SH-SY5Y (cell line): ENCODE measurements around the gene SLC16A12.

Source experiments
- GATA2 ChIP-seq: IDR thresholded peaks from 2 replicates; pipeline ENCODE4 v1.6.1; 2011; ENCODE audit warnings: mild to moderate bottlenecking, low read depth, low read length
- GATA3 ChIP-seq: IDR thresholded peaks from 2 replicates; pipeline ENCODE4 v1.6.1; 2011; ENCODE audit warnings: low read depth, mild to moderate bottlenecking, low read length, moderate library complexity

The SLC16A12 gene

DNA sequence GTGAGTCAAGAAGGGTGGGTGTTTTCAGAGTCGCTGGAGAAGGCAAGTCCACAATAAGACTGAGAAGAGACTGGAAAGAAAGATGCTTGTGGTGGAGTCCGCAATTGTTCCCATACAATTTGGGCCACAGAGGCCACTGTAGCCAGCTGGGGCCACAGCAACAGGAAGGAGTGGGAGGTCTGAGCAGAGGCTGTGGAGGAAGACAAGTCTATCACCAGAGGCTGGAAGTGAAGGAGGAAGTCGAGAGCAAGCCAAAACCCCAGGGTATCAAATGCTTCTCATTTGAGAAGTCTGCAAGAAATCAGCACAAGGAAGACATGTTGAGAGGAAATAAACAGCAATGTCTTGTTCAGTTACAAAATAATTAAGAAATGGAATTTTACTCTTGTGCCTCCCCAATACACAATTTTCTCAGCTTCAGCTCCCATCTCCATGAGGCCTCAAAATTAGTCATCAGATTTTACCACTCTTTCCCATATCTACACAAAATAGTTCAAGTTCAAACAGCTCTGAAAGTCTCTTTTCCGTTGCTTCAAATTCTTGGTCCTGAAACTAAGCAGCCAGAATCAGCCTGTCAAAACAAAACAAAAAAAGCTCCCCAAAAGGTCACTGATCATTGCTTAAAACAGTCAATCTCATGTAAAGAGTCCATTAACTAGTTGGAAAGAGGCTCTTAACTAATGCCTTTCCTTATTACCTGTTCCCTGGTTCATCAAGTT is 31.6 kb downstream of the SLC16A12 start:
- no peak for TF ChIP-seq GATA3
- TF ChIP-seq GATA2: no peak

DNA sequence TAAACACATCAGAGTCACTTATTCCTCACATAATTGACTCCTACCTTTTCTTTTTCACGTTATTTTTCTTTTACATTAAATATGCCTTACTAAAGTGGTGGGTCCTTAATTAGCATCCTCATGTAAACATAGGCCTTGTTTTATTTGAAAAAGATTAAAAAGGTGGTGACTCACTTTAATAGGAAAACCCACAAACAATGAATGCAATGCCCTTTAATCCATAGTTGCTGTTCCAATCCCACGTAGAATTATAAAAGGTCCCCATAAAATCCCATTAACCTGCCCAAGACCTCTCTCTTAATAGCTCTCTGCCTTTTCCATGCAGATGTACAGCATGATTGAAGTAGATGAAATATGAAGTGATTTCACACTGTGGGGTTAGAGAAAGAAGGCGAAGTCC is 32.2 kb downstream of the SLC16A12 start:
- TF ChIP-seq GATA3 (no peak), GATA2 (no peak)

DNA sequence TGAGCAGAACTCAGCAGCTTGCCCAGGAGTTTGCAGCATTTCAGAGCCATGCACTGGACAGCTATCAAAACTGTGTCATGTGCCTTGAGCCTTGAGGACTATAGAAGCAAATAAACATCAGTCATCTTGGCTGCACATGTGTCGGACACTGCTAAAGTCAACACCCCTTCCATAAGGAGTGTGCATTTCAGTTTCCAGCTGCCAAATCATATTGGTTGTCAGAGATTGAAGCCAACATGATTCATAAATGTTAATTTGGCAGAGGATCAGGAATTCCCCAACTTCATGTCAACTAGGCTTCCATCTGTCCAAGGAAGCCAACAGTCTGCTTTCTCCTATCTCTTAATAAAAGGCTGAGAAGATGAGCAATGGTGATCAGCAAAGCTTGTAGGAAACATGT is 32.8 kb downstream of the SLC16A12 start:
- no peak for TF ChIP-seq GATA3
- TF ChIP-seq GATA2: 0 out of 2 replicates have a peak, but pooled peaks have one; percentile 14

- no peak for TF ChIP-seq GATA3
- no peak for TF ChIP-seq GATA2
These were observed 40.8 kb downstream of the SLC16A12 start for GRCh38 chr10:89494575-89494974.

GRCh38 chr10:89494068-89494467 is 41.3 kb downstream of the SLC16A12 start:
- TF ChIP-seq GATA3 (no peak), GATA2 (no peak)

DNA sequence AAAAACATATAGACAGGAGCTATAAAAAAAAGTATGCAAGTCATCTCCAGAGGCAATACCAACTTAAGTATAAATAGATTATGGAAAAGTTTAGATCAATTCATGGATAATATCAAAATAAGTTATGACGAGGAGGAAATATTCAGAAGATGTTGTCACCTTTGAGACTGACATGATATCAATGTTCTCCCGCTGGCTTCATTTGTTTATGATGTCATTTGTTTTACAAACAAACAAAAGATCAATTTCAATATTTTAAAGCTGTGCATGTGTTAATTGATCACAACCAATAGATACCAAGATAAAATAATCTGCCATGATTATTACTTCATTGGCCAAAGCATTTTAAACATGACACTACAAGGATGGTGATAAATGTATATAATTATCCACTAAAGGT is 43.5 kb downstream of the SLC16A12 start:
- TF ChIP-seq GATA3: no peak
- no peak for TF ChIP-seq GATA2

- no peak for TF ChIP-seq GATA3
- TF ChIP-seq GATA2: no peak
These were observed 44.6 kb downstream of the SLC16A12 start for GRCh38 chr10:89490596-89491335.

DNA sequence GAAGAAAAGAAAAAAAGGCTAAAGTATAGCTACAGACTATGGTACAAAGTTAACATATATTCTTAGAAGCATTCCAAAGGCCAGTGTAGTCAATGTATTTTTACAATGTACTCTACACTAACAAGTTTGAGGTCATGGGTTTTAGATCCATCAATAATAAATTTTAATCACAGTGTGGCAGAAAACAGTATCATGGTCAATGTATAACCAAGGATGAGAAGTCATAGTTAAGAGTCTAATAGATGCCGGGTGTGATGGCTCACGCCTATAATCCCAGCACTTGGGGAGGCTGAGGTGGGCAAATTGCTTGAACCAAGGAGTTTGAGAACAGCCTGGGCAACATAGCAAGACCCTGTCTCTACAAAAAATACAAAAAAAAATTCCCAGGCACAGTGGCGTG is 53.1 kb downstream of the SLC16A12 start:
- TF ChIP-seq GATA2 (no peak), GATA3 (no peak)

GRCh38 chr10:89481662-89482061 is 53.7 kb downstream of the SLC16A12 start:
- TF ChIP-seq GATA3 (no peak), GATA2 (no peak)

- no peak for TF ChIP-seq GATA2
- TF ChIP-seq GATA3: no peak
These were observed 55.5 kb downstream of the SLC16A12 start for GRCh38 chr10:89479771-89480446.

DNA sequence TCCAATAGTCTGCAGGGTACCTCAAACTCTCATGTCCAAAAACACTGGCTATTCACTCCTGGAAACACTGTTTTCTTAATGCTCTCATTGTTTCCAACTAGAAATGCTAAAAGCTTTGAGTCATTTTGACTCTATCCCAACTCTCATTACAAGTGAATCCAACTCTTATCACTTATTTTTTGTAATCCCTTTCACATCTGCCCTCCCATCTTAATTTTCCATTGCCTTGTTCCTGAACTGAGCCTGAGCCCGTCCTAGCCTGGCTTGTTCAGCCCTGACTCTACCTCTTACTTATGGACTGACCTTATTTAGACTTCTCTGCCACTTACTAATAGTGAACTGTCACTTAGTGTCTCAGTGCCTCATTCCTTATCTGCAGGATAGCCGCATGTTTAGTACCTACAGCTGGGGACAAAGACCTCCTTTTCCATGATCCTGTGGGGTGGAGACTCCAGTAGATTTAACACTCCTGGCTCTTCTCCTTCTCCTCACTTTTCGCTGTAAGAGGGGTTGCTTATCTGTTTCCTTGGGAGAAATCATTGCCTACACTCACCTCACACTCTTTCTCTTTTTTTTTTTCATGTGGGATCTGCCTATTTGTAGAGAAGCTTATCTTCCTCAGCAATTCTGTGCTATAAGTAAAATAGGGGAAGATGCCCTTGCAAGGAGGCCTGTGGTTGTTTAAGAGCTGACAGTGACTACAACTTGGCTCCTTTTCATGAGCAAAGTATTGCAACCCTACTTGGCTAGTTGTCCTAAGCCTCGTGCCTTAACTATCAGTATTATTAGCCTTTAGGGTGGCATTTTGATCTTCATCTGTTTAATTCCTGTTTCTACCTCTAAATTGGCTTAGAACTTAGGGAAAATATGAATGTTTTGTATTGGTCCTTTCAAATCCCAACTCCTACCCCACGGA is 56.4 kb downstream of the SLC16A12 start:
- TF ChIP-seq GATA2 (no peak), GATA3 (no peak)

DNA sequence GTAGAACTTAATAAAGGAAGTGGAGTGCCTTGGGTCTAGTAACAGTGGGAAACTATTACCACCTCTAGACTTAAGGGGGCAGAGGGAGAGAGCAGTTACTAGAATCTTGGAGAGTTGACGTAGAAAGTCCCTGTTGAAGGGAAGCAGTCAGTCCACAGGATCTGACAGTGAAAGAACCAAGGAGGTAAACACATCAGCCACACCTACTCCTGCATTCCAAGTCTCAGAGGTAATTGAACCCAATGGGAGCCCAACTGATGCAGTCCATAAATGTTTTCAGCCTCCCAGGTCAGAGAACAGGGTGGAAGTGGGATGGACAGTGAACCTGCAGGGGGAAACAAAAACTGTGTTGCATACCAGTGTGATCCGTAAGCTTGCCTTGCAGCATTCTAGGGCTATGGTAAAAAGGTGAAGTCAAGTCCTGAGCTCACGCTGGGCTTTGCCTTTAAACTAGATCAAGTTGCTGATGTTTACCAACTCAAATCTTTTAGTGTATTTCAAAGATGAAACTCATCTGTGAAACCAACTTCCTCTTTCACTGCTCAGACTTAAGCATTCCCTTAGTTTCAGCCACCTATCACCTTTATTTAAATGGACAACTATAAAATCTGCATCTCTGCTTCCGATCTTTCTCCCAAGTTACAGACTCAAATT is 57.2 kb downstream of the SLC16A12 start:
- no peak for TF ChIP-seq GATA2
- TF ChIP-seq GATA3: no peak

DNA sequence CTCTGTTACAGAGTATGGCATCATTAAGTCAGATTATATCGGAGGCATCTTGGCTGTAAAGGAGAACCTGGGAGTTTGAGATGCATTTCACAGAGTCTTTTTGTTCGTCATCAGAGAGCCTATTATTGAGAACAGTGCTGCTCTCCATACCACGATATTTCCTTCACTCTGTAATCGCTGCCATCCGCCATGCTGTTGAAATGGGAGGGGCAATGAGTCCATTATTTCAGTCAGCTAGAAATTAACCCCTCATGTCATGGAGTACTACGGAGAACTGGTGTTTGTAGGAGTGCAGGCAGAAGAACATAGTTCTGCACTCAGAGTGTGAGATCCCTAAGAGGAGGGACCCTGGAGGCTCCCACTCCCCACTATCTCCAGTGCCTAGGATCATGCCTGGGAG is 59.2 kb downstream of the SLC16A12 start:
- TF ChIP-seq GATA2: no peak
- no peak for TF ChIP-seq GATA3
